HepG2 (cell line): ENCODE results near the gene TM4SF5. TPM values are rescaled to one million over a fixed set of nuclear protein-coding genes. Genes with fewer than 3 reads are reported as not detected.
A peak's percentile ranks its signal among the peaks of the same experiment; 100 is the strongest.

ENCODE experiments used
- AKNA ChIP-seq: sonication (generic); formaldehyde crosslinking; IDR thresholded peaks from 2 replicates; pipeline ENCODE4 v1.4.0; 2020; ENCODE audit warnings: missing genetic modification reagents, borderline replicate concordance
- CREM ChIP-seq, 2 experiments: sonication (generic) in 1 of 2; formaldehyde crosslinking in 1 of 2; IDR thresholded peaks; 2 replicates each; pipeline versions ENCODE4 v1.4.0 to v1.6.1; 2016 to 2020; ENCODE audit warnings: antibody characterized with exemption in 1 of 2, mild to moderate bottlenecking in 1 of 2, missing genetic modification reagents in 1 of 2
- EZH2 ChIP-seq: conservative IDR thresholded peaks from 2 replicates; pipeline ENCODE4 v1.6.1; 2012; ENCODE audit warnings: mild to moderate bottlenecking, low read depth, low read length, moderate library complexity
- POLR2AphosphoS2 ChIP-seq: IDR thresholded peaks from 2 replicates; pipeline ENCODE4 v1.6.1; 2011; ENCODE audit warnings: low read depth, low read length, improper control_type of control experiment
- RAD21 ChIP-seq: fragments of 450-650 bp; formaldehyde crosslinking; IDR thresholded peaks from 2 replicates; pipeline ENCODE4 v1.5.0; 2020; ENCODE audit warnings: mild to moderate bottlenecking
- RORA ChIP-seq: sonication (generic); formaldehyde crosslinking; IDR thresholded peaks from 2 replicates; pipeline ENCODE4 v1.5.0; 2020; ENCODE audit warnings: mild to moderate bottlenecking, missing genetic modification reagents, moderate library complexity
- RXRB ChIP-seq: IDR thresholded peaks from 2 replicates; pipeline ENCODE4 v1.6.1; 2016; ENCODE audit warnings: borderline replicate concordance, missing genetic modification reagents, missing compliant biosample characterization
- SALL1 ChIP-seq: sonication (generic); formaldehyde crosslinking; IDR thresholded peaks from 2 replicates; pipeline ENCODE4 v1.8.0; 2022; ENCODE audit warnings: mild to moderate bottlenecking, missing genetic modification reagents
- SAP130 ChIP-seq: IDR thresholded peaks from 2 replicates; pipeline ENCODE4 v1.6.1; 2016; ENCODE audit warnings: low read depth
- SETDB1 ChIP-seq: sonication (generic); formaldehyde crosslinking; IDR thresholded peaks from 2 replicates; pipeline ENCODE4 v1.5.1; 2020; ENCODE audit warnings: missing genetic modification reagents, mild to moderate bottlenecking, borderline replicate concordance
- STAT5B ChIP-seq: sonication (generic); formaldehyde crosslinking; IDR thresholded peaks from 2 replicates; pipeline ENCODE4 v1.4.0; 2020; ENCODE audit warnings: missing genetic modification reagents
- TSC22D2 ChIP-seq: sonication (generic); formaldehyde crosslinking; IDR thresholded peaks from 2 replicates; pipeline ENCODE4 v1.5.1; 2020; ENCODE audit warnings: missing genetic modification reagents, mild to moderate bottlenecking, borderline replicate concordance
- ZNF180 ChIP-seq: sonication (generic); formaldehyde crosslinking; IDR thresholded peaks from 2 replicates; pipeline ENCODE4 v1.4.0; 2020; ENCODE audit warnings: low read depth, missing genetic modification reagents, borderline replicate concordance
- ZNF234 ChIP-seq: sonication (generic); formaldehyde crosslinking; conservative IDR thresholded peaks from 2 replicates; pipeline ENCODE4 v1.5.1; 2020; ENCODE audit warnings: mild to moderate bottlenecking, missing genetic modification reagents
- ZNF589 ChIP-seq: sonication (generic); formaldehyde crosslinking; conservative IDR thresholded peaks from 2 replicates; pipeline ENCODE4 v1.8.0; 2022; ENCODE audit warnings: mild to moderate bottlenecking, moderate library complexity, missing genetic modification reagents
- polyA plus RNA-seq, 8 experiments: library from polyadenylated mRNA; depleted of rRNA in 3 of 8; stranded (reverse) in 7 of 8; unstranded in 1 of 8; fragments of >200 nt; fragmentation: Illumina TruSeq in 4 of 8; extraction: Trizol in 4 of 8; gene quantifications; 2 replicates each; pipeline versions ENCODE4 v1.2.1 to v1.2.3, GENCODE V29; 2011 to 2016; ENCODE audit warnings: low read depth in 4 of 8, missing spikeins in 1 of 8, mixed read lengths in 1 of 8; ENCODE audit not compliant: insufficient read depth in 1 of 8
- total RNA-seq, 5 experiments: library from RNA; depleted of rRNA; stranded (reverse); fragments of >200 nt; fragmentation: Illumina TruSeq; extraction: Trizol; gene quantifications; 2 replicates each; pipeline ENCODE4 v1.2.3, GENCODE V29; 2016; ENCODE audit warnings: low read depth in 1 of 5
- TF ChIP-seq, protein P1 (sequence below): fragments of 450-650 bp; IDR thresholded peaks from 2 replicates; pipeline ENCODE4 v1.6.1; 2017
- TF ChIP-seq, protein P2 (sequence below): sonication (generic); formaldehyde crosslinking; IDR thresholded peaks from 2 replicates; pipeline ENCODE4 v1.9.0; 2022; ENCODE audit warnings: low read depth, missing genetic modification reagents
- TF ChIP-seq, protein P3 (sequence below): fragments of 450-650 bp; IDR thresholded peaks from 2 replicates; pipeline ENCODE4 v1.6.1; 2016

Gene TM4SF5
- total and polyA plus RNA-seq, 2 of the 13 experiments (the other 11 are each of a cell fraction or from before 2014, with no cell fraction given) = 30.1 to 126 TPM

DNA sequence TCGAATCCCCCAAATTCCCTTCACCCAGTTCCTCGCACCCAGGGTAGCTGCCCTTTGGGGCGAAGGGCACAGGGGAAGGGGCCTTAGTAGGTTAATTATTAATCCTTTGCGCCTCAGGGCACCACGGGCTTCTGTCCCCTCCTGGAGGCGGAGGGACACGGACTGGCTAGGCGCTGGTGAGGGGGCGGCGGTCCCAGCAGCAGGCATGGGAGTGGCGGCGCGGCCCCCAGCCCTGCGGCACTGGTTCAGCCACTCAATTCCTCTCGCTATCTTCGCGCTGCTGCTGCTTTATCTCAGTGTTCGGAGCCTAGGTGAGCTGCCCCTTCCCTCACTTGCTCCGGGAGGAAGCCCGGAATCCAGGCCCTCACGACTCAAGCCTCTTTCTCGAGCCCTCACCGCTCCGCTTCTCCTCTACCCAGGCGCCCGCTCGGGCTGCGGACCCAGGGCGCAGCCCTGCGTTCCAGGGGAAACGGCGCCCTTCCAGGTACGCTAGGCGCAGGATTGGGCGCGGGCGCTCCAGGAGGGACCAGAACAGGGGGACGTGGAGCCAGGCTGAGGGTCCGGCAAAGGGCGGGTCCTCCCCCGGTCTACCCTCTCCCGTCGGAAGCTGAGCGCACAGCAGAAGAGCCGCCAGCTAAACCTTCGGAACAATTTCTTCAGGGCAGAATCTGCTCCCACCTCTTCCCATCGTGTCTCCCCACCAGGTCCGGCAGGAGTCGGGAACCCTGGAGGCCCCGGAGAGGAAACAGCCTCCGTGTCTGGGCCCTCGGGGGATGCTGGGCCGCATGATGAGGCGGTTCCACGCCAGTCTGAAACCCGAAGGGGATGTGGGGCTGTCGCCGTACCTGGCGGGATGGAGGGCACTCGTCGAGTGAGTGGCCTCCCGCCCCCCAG is 17.4 kb downstream of the TM4SF5 start, which contains the start of gene GLTPD2 (continued):
- TF ChIP-seq AKNA (CRISPR knock-in tag) (0 out of 2 replicates have a peak, but pooled peaks have one; percentile 43), RXRB (peak; percentile 92), SETDB1 (CRISPR knock-in tag) (no peak), ZNF589 (CRISPR knock-in tag) (0 out of 2 replicates have a peak, but pooled peaks have one; percentile 69), STAT5B (CRISPR knock-in tag) (no peak), RORA (CRISPR knock-in tag) (no peak), TSC22D2 (CRISPR knock-in tag) (peak; percentile 73; the same call in 1 of the 2 replicates), ZNF180 (CRISPR knock-in tag) (no peak), RAD21 (CRISPR knock-in tag) (peak; percentile 61; the same call in 1 of the 2 replicates), CREM (IDR thresholded peaks at IDR 0.05) (no peak), CREM (CRISPR knock-in tag; IDR thresholded peaks at IDR 0.05) (no peak), ZNF234 (no peak), SAP130 (CRISPR knock-in tag) (peak; percentile 93), SALL1 (CRISPR knock-in tag) (peak; percentile 92), POLR2AphosphoS2 (no peak), EZH2 (no peak)
- TF ChIP-seq, protein P1, sequence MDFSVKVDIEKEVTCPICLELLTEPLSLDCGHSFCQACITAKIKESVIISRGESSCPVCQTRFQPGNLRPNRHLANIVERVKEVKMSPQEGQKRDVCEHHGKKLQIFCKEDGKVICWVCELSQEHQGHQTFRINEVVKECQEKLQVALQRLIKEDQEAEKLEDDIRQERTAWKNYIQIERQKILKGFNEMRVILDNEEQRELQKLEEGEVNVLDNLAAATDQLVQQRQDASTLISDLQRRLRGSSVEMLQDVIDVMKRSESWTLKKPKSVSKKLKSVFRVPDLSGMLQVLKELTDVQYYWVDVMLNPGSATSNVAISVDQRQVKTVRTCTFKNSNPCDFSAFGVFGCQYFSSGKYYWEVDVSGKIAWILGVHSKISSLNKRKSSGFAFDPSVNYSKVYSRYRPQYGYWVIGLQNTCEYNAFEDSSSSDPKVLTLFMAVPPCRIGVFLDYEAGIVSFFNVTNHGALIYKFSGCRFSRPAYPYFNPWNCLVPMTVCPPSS = no peak
- TF ChIP-seq, protein P2, sequence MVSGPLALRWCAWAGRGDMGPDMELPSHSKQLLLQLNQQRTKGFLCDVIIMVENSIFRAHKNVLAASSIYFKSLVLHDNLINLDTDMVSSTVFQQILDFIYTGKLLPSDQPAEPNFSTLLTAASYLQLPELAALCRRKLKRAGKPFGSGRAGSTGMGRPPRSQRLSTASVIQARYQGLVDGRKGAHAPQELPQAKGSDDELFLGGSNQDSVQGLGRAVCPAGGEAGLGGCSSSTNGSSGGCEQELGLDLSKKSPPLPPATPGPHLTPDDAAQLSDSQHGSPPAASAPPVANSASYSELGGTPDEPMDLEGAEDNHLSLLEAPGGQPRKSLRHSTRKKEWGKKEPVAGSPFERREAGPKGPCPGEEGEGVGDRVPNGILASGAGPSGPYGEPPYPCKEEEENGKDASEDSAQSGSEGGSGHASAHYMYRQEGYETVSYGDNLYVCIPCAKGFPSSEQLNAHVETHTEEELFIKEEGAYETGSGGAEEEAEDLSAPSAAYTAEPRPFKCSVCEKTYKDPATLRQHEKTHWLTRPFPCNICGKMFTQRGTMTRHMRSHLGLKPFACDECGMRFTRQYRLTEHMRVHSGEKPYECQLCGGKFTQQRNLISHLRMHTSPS (CRISPR knock-in tag) = peak; percentile 77; the same call in 1 of the 2 replicates
- TF ChIP-seq, protein P3, sequence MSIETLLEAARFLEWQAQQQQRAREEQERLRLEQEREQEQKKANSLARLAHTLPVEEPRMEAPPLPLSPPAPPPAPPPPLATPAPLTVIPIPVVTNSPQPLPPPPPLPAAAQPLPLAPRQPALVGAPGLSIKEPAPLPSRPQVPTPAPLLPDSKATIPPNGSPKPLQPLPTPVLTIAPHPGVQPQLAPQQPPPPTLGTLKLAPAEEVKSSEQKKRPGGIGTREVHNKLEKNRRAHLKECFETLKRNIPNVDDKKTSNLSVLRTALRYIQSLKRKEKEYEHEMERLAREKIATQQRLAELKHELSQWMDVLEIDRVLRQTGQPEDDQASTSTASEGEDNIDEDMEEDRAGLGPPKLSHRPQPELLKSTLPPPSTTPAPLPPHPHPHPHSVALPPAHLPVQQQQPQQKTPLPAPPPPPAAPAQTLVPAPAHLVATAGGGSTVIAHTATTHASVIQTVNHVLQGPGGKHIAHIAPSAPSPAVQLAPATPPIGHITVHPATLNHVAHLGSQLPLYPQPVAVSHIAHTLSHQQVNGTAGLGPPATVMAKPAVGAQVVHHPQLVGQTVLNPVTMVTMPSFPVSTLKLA = no peak
